ENCODE results near the gene TRMU.
A peak's percentile ranks its signal among the peaks of the same experiment; 100 is the strongest.

The TRMU gene

DNA sequence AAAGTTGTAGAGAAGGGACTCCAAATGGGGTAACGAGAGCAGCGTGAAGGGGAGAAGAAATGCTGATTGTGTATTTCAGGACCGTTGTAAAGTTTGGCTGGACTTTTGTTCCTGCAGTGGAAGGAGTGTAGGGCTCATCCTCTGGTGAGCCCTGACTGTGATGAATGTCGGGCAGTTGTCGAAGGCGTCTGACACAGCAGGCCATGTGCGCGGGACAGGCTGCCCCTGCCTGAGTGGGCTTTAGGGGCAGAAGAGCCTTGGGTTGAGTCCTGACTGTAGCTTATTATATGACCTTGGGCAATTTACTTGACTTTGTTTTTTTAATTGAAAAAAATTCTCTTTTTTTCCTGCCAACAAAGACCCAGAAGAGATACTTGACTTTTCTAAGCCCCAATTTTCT, 3.1 kb downstream of the TRMU start:
- DNase-seq = no peak

- no peak for DNase-seq
These were observed 4.4 kb downstream of the TRMU start for GRCh38 chr22:46339956-46340355.

DNA sequence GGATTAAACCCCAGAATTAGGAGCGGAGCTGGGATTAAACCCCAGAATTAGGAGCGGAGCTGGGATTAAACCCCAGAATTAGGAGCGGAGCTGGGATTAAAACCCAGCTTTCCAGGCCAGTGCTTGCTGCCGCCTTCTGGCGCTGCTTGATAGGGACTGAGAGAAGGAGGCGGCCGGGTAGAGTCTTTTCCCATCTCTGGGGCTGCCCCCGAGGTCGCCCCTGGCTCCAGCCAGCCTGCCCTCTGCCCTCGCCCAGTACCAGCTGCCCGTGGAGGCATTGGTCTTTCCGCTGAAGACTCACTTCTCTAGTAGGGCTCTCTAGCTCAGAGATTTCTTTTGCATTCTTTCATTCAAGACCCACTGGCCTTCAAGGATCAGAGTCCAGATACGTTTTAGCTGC, 5.2 kb downstream of the TRMU start:
- no peak for DNase-seq

- DNase-seq = no peak
These were observed 11.3 kb downstream of the TRMU start for GRCh38 chr22:46346680-46347405.

DNA sequence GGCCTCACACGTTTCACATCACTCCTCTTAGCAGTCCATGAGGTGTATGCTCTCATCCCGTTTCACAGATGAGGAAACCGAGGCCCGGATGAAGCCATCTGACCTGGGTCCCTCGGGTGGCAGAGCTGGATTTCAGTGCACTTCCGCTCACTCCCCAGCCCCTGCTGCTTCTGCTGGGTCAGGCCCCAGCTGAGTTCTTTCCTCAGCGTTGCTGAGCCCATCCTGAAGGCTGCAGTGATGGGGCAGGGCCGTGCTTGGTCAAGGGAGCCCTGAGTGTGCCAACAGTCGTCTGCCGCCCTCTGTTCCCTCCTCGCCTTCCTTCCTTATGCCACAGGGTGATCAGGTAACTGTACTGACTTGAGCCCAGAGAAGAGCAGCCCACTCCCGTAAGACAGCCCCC, 12.1 kb downstream of the TRMU start:
- DNase-seq = no peak

DNA sequence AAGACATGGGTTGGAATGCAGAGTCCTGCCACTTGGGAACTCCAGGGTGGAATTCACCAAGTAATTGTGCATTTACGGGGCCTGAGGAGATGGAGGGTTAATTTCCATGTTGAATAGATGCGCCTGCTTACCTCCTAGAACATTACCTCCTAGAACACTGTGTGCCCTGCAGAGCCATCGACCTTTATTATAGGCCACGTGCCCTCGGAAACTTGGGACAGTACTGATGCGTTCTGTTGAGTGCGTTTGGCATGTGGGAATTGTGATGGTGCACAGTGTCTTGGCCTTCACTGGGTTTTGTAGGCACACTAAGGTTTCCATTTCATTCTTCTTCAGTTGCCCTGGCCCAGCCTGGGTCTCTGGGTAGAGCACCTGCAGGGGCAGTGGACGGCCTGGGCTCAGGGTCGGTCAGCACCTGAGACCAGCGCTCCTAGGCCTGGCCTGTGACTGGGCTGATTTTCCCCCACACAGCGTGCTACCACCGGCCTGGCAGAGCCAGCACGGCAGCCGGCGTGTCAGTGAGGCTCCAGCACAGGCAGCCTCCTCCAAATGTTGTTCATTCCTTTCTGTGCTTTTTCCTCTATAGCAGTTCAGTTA, 12.7 kb downstream of the TRMU start:
- DNase-seq = no peak

- DNase-seq = no peak
These were observed 13.7 kb downstream of the TRMU start for GRCh38 chr22:46349238-46349637.

- DNase-seq = no peak
These were observed 14.2 kb downstream of the TRMU start for GRCh38 chr22:46349681-46350080.

DNA sequence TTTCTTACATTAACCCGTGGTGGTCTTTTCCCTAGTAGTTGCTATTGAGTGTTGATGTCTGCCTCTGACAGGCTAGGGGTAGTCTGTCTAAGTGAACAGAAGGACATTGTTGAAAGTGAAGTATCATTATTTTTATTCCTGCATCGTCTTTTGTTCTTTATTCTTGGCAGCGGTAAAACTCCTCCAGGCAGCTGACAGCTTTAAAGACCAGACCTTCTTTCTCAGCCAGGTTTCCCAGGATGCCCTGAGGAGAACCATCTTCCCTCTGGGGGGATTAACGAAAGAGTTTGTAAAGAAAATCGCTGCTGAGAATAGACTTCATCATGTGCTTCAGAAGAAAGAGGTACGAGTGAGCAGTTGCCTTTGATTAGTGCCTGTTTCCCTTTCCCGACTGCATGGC, 14.6 kb downstream of the TRMU start:
- DNase-seq = no peak

DNA sequence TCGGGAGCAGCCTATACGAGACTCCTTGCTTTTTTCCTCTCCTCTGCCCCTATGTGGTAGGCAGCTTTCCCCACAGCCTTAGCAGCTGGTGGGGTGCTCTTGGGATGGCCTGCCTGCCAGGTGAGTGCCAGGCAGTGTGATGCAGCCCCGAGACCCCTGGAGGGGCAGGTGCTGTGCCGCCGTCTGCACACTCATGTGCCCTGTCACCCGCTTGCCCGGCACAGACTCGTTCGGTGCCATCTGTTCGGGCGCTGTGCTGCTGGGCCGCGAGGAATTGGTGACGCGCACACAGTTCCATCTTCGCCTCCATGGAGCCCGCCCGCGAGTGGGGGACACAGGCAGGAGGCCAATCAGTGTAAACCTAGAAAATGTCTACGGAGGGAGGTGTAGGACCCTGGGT, 15.1 kb downstream of the TRMU start:
- DNase-seq = no peak

DNA sequence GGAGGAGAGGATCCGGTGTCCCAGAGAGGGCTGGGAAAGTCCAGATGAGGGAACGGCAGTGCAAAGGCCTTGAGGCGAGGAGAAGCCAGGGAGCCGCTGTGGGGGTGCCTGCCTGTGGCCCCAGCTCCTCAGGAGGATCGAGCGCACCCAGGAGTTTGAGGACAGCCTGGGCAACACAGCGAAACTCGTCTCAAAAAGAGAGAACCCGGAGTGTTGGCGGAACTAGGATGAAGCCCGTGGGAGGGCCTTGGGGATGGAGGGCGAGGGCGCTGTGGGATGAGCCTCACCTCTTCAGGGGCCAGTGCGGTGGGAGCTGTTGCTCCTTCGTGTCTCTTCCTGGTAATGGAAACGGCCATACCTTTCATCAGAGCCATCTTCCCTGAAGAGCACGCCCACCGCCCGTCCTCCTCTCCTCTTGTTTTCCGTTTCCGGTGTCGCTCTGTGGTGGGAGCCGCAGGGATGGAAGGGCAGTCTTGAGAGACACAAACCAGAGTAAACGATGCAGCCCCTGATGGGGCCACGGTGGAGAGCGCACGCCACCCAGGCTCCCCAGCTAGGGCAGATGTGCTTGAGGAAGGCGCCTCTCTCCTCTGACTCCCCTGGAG, 15.7 kb downstream of the TRMU start:
- DNase-seq = no peak

GRCh38 chr22:46351767-46352166, 16.3 kb downstream of the TRMU start:
- DNase-seq = no peak

DNA sequence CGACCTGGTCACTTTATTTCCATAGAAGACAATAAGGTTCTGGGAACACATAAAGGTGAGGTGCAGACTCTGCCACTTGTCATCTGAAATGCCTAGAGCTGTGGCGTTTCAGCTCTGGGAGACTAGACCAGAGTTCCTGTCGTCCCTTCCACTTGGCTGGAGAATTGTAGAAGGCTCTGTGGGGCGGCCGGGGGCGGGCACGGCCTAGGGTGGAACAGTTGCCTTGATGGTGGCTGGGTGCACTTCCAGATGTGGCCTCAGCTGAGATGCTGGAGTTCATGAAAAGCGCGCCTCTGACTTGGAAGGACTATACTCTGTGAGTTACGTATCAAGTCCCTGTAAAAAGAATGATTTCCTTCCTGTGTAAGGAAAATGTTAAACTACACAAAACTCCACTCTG, 16.8 kb downstream of the TRMU start:
- no peak for DNase-seq

DNA sequence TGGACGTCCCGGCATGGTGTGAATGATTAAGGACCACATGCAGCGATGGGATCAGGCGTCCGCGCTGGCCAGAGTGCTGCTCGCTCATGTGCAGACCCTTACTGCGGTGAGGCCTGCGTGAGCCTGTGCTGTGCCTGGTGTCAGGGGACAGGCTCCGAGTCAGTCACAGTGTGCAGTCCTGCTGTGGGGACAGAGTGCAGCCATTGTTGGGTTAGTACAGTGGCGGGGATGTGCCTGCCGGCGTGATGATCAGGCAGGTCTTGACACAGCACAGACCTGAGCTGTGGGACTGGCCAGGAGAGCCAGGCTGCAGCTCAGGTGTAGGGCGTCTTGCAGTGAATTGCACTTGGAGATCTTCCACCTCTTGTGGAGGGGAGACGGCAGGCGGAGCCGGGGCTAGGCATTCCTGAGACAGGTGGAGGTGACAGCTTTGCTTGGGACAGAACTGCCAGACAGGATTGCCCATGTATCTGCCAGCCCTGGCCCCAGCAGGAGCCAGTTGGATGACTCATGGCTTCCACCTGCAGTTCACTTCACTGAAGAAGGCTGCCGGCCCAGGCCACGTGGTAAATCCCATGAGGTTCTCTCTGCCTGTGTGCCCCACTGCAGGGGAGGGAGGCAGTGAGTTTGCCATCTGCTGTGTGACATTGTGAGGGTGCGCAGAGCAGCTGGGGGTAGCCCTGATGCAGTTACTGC, 17.3 kb downstream of the TRMU start:
- peak; percentile 39 for DNase-seq

DNA sequence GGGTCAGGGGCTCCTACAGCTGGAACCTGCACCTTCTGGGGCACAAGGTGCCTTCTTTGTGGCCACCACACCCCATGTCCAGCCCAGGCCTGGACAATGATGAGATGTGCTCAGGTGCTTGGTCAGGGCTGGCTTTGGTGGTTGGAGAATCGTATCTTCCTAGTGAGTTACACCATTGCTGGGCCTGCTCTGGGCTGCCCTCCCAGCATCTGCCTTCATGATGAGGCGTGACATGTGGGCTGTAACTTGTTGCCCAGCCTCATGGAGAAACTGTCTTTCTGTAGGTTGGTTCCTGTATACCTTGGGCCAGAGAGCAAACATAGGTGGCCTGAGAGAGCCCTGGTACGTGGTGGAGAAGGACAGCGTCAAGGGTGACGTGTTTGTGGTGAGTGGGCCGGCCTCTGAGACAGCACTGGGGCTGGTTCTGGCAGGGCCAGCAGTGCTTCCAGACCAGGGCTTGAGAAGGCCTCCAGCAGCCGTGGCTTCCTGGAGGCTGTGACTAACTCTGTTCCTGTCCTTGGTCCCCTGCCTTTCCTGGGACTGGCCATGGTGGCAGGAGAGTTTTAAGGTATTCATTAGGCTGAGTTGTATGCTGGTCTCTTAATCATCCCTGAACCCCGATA, 18.1 kb downstream of the TRMU start:
- DNase-seq = no peak

- no peak for DNase-seq
These were observed 18.9 kb downstream of the TRMU start for GRCh38 chr22:46354176-46354992.

- DNase-seq = no peak
These were observed 19.4 kb downstream of the TRMU start for GRCh38 chr22:46354993-46355305.

GRCh38 chr22:46355369-46355995, 20.0 kb downstream of the TRMU start:
- no peak for DNase-seq

DNA sequence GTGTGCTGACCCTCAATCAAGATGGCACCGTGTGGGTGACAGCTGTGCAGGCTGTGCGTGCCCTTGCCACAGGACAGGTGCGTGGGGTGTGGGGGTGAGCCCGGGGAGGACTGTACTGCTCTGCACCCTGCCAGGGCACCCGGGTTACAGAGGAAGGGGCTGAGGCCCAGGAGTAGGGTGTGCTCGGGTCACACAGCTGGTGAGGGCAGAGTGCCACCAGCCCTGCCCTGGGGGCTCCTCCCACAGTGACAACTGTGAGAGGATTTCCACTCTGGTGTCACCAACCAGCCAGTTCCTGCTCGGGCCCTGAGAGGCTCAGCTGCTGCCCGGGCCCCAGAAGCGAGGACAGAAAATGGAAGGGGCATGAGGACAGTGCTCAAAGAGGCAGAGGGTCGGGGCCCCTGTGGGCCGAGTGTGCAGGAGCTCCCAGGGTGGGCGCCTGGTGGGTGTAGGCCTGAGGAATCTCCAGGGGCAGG, 20.5 kb downstream of the TRMU start:
- DNase-seq = no peak

GRCh38 chr22:46356496-46357480, 21.3 kb downstream of the TRMU start:
- DNase-seq = no peak

Data from NCI-H2107 (cell line).